Transverse colon (tissue), 4 donors: Measurements from ENCODE around the gene VTCN1. TPM values are rescaled to one million over a fixed set of nuclear protein-coding genes. Genes with fewer than 3 reads are reported as not detected.

Experiments used
- DNase-seq: peaks from one replicate; pipeline ENCODE4 v3.0.0-alpha.2; 2019
- H3K27ac ChIP-seq, 4 donors: fragments of 200-600 bp; sonication (generic); 2 replicates each; pipeline ENCODE4 v1.5.1; 2016 to 2018; ENCODE audit warnings: inconsistent platforms in 4 of 4
- H3K27me3 ChIP-seq: fragments of 200-600 bp; sonication (generic); 2 replicates; pipeline ENCODE4 v1.5.1; 2017; ENCODE audit warnings: inconsistent platforms
- H3K36me3 ChIP-seq, 4 donors: fragments of 200-600 bp; sonication (generic); 2 replicates each; pipeline ENCODE4 v1.5.1; 2017 to 2019; ENCODE audit warnings: inconsistent platforms in 4 of 4
- H3K4me1 ChIP-seq, 4 donors: fragments of 200-600 bp; sonication (generic); 2 replicates each; pipeline ENCODE4 v1.5.1; 2017 to 2020; ENCODE audit warnings: inconsistent platforms in 4 of 4
- H3K4me3 ChIP-seq, 4 donors: fragments of 200-600 bp; sonication (generic); 1 replicate in 1 of 4; 2 replicates in 3 of 4; pipeline versions ENCODE4 v1.5.1 to v1.6.1; 2017 to 2019; ENCODE audit warnings: inconsistent platforms in 4 of 4
- H3K9me3 ChIP-seq, 2 donors: fragments of 200-600 bp; sonication (generic); 2 replicates each; pipeline ENCODE4 v1.5.1; 2017 to 2019; ENCODE audit warnings: inconsistent platforms in 2 of 2
- CTCF ChIP-seq, 5 experiments: fragments of 200-600 bp in 3 of 5; fragments of 450-650 bp in 2 of 5; sonication (generic) in 3 of 5; IDR thresholded peaks; 1 replicate in 2 of 5; 2 replicates in 3 of 5; pipeline ENCODE4 v1.5.1; 2016 to 2017; ENCODE audit warnings: antibody characterized with exemption in 5 of 5, inconsistent platforms in 3 of 5, mild to moderate bottlenecking in 2 of 5, moderate library complexity in 1 of 5
- EP300 ChIP-seq: sonication (generic); formaldehyde crosslinking; IDR thresholded peaks from one replicate; pipeline ENCODE4 v1.6.1; 2017; ENCODE audit warnings: antibody characterized with exemption, low read depth
- POLR2A ChIP-seq: fragments of 450-650 bp; IDR thresholded peaks from one replicate; pipeline ENCODE4 v1.6.1; 2016; ENCODE audit warnings: antibody characterized with exemption, mild to moderate bottlenecking, moderate library complexity
- POLR2AphosphoS5 ChIP-seq, 3 donors: sonication (generic); formaldehyde crosslinking; IDR thresholded peaks; one replicate each; pipeline ENCODE4 v1.6.1; 2016; ENCODE audit warnings: antibody characterized with exemption in 3 of 3
- WGBS, 2 donors: methylation state at CpG; one replicate each; pipeline ENCODE4 v1.1.5; 2018; ENCODE audit warnings: low coverage in 1 of 2; 5-methylcytosine and 5-hydroxymethylcytosine counted together
- in situ Hi-C, 4 donors: fragments of 200-750 bp; cut with MboI; loops; one replicate each; pipeline versions ENCODE4 v1.15.0 to v1.15.1; 2017; ENCODE audit warnings: low sequenced_read_pairs in 3 of 4, low pct_ligation_motif_present in 1 of 4, low pct_unique_long_range_greater_than_20kb in 1 of 4
- intact Hi-C: fragments of 100-400 bp; cut with DNase I; formaldehyde crosslinking; loops from one replicate; pipeline ENCODE4 v1.15.1; 2023; ENCODE audit warnings: low total_unique reads
- total RNA-seq, 4 donors: library from RNA; depleted of rRNA; stranded (reverse); fragments of >200 nt; gene quantifications; one replicate each; pipeline ENCODE4 v1.1.0, GENCODE V29; 2016

The VTCN1 gene
- total RNA-seq, 4 donors from 2014 or later = not detected

DNA sequence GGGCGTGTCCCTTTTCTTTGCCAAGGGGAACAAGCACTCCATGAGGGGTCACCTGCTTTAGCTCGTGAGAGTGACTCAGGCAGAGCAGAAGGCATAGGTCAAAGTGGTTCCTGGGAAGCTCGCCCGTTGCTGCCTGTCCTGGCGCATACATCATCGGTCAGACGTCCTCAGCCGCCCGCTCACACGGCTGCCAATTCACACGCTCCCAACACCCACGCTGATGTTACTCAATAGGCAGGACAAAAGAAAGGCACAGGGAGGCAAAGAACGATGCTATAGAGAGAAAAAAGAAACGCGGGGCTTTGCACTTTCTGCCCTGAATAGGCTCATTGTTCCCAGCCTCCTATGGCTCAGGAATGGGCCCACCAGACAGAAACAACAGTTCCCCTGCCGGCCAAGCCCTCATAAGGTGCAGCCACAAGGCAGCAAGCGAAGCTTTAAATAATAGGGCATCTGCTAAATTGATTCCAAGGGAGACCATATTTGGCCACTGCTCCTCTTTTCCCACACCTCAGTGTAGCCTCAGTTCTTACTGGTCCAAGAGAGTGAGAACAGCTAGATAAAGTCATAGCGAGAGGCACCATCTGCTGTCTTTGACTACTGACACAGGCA, 38.7 kb downstream of the VTCN1 start:
- Histone ChIP-seq H3K9me3 (no peaks in the 10 kb centered on the region), H3K27me3 (no peaks in the 10 kb centered on the region), H3K27ac (no peak overlapping the region), H3K4me3 (no peak overlapping the region), H3K4me1 (no peaks in the 10 kb centered on the region), H3K36me3 (no peaks in the 10 kb centered on the region)
- WGBS, 2 donors = 79 to 90% methylated on average over 17 to 18 of the region's 18 CpGs
- intact Hi-C loops = no loop called here
- in situ Hi-C loops = no loop called here
- DNase-seq = no peak
- TF ChIP-seq CTCF (IDR thresholded peaks at IDR 0.05) (no peak), POLR2A (no peak), POLR2AphosphoS5 (IDR thresholded peaks at IDR 0.05) (no peak), EP300 (no peak)

DNA sequence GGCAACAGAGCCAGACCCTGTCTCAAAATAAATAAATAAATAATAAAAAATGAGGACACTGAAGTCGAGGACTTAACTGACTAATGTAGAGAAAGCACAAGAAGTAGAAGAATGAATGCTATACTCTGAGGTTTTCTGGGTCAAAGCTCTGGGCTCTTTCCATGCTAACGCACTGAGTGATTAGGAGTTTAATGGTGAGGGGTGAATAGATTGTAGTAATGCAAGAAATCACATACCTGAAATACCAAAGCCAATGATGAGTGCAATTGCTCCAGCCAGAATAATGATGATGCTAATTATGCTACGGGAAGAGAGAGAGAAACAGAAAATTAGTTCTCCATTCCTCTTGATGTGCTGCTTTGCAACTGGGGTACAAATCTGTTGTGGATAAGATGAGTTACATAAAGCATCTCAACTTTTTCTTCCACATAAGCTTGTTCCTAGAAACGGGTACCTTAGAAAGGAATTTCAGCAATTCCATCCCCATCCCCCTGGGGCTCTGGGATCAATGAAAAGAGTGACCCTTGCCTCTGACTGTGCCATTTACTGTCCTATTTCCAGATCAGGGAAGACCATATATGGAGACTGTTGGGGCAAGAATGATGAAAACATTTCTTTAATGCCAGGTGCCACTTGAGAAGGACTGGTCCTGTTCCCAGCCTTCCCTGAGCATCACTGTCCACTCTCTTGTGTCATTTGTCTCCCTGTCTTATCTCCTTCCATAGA, 40.7 kb downstream of the VTCN1 start:
- DNase-seq = no peak
- no peak overlapping the region for H3K4me3 ChIP-seq
- H3K36me3 ChIP-seq = no peaks in the 10 kb centered on the region
- H3K27me3 ChIP-seq = no peaks in the 10 kb centered on the region
- no peaks in the 10 kb centered on the region for H3K4me1 ChIP-seq
- in situ Hi-C loops = no loop called here
- H3K27ac ChIP-seq = no peak overlapping the region
- H3K9me3 ChIP-seq = no peaks in the 10 kb centered on the region
- WGBS, 2 donors = 77 to 81% methylated on average over 4 of the region's 4 CpGs
- intact Hi-C loops = no loop called here
- TF ChIP-seq POLR2A = no peak
- no peak for TF ChIP-seq CTCF (IDR thresholded peaks at IDR 0.05)
- no peak for TF ChIP-seq POLR2AphosphoS5 (IDR thresholded peaks at IDR 0.05)
- TF ChIP-seq EP300 = no peak

- Histone ChIP-seq H3K27me3 (no peaks in the 10 kb centered on the region), H3K36me3 (no peaks in the 10 kb centered on the region), H3K4me3 (no peak overlapping the region), H3K27ac (no peak overlapping the region), H3K9me3 (no peaks in the 10 kb centered on the region), H3K4me1 (no peaks in the 10 kb centered on the region)
- TF ChIP-seq CTCF (IDR thresholded peaks at IDR 0.05) (no peak), EP300 (no peak), POLR2AphosphoS5 (IDR thresholded peaks at IDR 0.05) (no peak), POLR2A (no peak)
- intact Hi-C loops = no loop called here
- in situ Hi-C loops = no loop called here
- DNase-seq = no peak
These were observed 43.3 kb downstream of the VTCN1 start for GRCh38 chr1:117167402-117167801.

DNA sequence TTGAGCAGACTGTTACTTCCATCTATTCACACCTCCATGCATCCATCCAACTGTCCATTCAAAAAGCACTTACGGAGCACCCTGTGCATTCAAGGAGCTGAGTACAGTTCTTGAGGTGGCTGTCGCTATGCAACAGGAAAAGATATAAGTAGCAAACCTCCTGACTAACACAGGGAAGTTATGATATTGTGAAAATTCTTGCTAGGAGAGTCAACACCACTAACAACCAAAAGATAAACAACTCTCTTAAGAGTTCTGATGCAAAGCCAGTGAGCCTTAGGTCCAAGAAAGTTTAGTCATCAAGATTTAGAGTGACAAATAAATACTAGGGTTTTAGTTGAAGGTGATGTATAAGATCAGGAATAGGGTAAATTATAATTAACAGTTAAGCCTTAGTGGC, 44.7 kb downstream of the VTCN1 start:
- 64 to 100% methylated on average over 1 to 2 of the region's 2 CpGs for WGBS, 2 donors
- H3K36me3 ChIP-seq = no peaks in the 10 kb centered on the region
- DNase-seq = no peak
- H3K4me1 ChIP-seq = no peaks in the 10 kb centered on the region
- TF ChIP-seq POLR2A = no peak
- TF ChIP-seq CTCF (IDR thresholded peaks at IDR 0.05) = no peak
- TF ChIP-seq EP300 = no peak
- TF ChIP-seq POLR2AphosphoS5 (IDR thresholded peaks at IDR 0.05) = no peak
- no peaks in the 10 kb centered on the region for H3K9me3 ChIP-seq
- intact Hi-C loops = no loop called here
- no peaks in the 10 kb centered on the region for H3K27me3 ChIP-seq
- H3K4me3 ChIP-seq = no peak overlapping the region
- in situ Hi-C loops = no loop called here
- no peak overlapping the region for H3K27ac ChIP-seq
